ENCODE data around the gene CERS6. TPM values are rescaled to one million over a fixed set of nuclear protein-coding genes. Genes with fewer than 3 reads are reported as not detected.
A peak's percentile ranks its signal among the peaks of the same experiment; 100 is the strongest.

The CERS6 gene
- total RNA-seq, 1 donor from 2014 or later = 22.4 TPM

DNA sequence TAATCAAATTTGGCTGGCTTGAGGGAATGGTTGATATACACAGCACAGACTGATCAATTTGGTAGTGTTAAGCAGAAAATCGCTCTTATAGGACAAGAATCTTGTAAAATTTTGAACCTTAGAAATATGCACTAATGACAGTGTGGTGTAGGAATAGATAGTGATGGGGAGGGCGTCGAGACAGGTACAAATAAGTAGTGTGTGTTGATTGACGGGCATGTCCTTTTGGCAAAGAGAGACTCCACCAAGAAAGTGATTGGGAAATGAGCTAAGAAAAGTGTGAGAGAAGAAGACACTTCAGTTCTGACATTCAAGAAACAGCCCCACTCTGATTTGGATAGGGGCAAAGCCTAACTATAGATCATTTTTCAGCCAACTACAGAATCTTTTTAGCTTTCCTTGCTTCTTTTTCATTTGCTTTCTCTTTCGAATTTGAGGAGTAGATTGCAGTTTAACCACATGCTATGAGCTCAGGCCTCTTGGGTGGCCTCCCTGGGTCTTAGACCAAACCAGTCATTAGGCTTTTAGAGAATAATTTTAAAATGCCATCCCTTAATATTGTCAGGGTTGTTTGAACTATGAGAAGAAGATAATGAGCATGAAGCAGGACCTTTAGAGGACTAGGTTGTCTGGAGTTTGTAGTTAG lies 127.1 kb downstream of the CERS6 start:
- H3K27ac Mint-ChIP-seq = no peak overlapping the region
- H3K4me1 Mint-ChIP-seq (ENCODE audit: low read depth) = peaks cover 32% of the 10 kb centered on the region
- no peaks in the 10 kb centered on the region for H3K27me3 Mint-ChIP-seq (ENCODE audit: low read depth)
- peak overlapping the region; percentile 18 for H3K4me3 Mint-ChIP-seq (ENCODE audit: low read depth)
- H3K9me3 Mint-ChIP-seq = no peaks in the 10 kb centered on the region
- no peak for DNase-seq (ENCODE audit: low spot score)
- H3K36me3 Mint-ChIP-seq (ENCODE audit: low read depth) = peaks cover 13% of the 10 kb centered on the region
- intact Hi-C loops (cut with micrococcal nuclease) = no loop called here

GRCh38 chr2:168583710-168584521 lies 127.8 kb downstream of the CERS6 start:
- no peaks in the 10 kb centered on the region for H3K27me3 Mint-ChIP-seq (ENCODE audit: low read depth)
- H3K4me3 Mint-ChIP-seq (ENCODE audit: low read depth) = no peak overlapping the region
- intact Hi-C loops (cut with micrococcal nuclease) = no loop called here

GRCh38 chr2:168584911-168585310 lies 128.8 kb downstream of the CERS6 start:
- H3K4me1 Mint-ChIP-seq (ENCODE audit: low read depth) = peaks cover 35% of the 10 kb centered on the region
- H3K36me3 Mint-ChIP-seq (ENCODE audit: low read depth) = peaks cover 14% of the 10 kb centered on the region
- H3K9me3 Mint-ChIP-seq = no peaks in the 10 kb centered on the region
- no peak overlapping the region for H3K27ac Mint-ChIP-seq
- intact Hi-C loops (cut with micrococcal nuclease) = no loop called here
- no peak overlapping the region for H3K4me3 Mint-ChIP-seq (ENCODE audit: low read depth)
- no peak for DNase-seq (ENCODE audit: low spot score)
- H3K27me3 Mint-ChIP-seq (ENCODE audit: low read depth) = no peaks in the 10 kb centered on the region

More at GRCh38 chr2:168583710-168584521, 127.8 kb downstream of the CERS6 start:
- Mint-ChIP-seq H3K9me3 (no peaks in the 10 kb centered on the region), H3K36me3 (ENCODE audit: low read depth) (peaks cover 17% of the 10 kb centered on the region), H3K27ac (no peak overlapping the region), H3K4me1 (ENCODE audit: low read depth) (peaks cover 32% of the 10 kb centered on the region)
- no peak for DNase-seq (ENCODE audit: low spot score)

- H3K36me3 Mint-ChIP-seq (ENCODE audit: low read depth) = peaks cover 13% of the 10 kb centered on the region
- H3K27me3 Mint-ChIP-seq (ENCODE audit: low read depth) = no peaks in the 10 kb centered on the region
- intact Hi-C loops (cut with micrococcal nuclease) = no loop called here
- no peak for DNase-seq (ENCODE audit: low spot score)
- no peaks in the 10 kb centered on the region for H3K9me3 Mint-ChIP-seq
- no peak overlapping the region for H3K4me3 Mint-ChIP-seq (ENCODE audit: low read depth)
- no peak overlapping the region for H3K27ac Mint-ChIP-seq
- peaks cover 34% of the 10 kb centered on the region for H3K4me1 Mint-ChIP-seq (ENCODE audit: low read depth)
These were observed 129.6 kb downstream of the CERS6 start for GRCh38 chr2:168585700-168586099.

- Mint-ChIP-seq H3K36me3 (ENCODE audit: low read depth) (peaks cover 6% of the 10 kb centered on the region), H3K9me3 (no peaks in the 10 kb centered on the region), H3K4me3 (ENCODE audit: low read depth) (no peak overlapping the region), H3K27ac (no peak overlapping the region), H3K4me1 (ENCODE audit: low read depth) (peaks cover 26% of the 10 kb centered on the region), H3K27me3 (ENCODE audit: low read depth) (no peaks in the 10 kb centered on the region)
- no peak for DNase-seq (ENCODE audit: low spot score)
- intact Hi-C loops (cut with micrococcal nuclease) = no loop called here
These were observed 131.2 kb downstream of the CERS6 start for GRCh38 chr2:168587307-168587706.

- Mint-ChIP-seq H3K27ac (no peak overlapping the region), H3K4me1 (ENCODE audit: low read depth) (peaks cover 17% of the 10 kb centered on the region), H3K9me3 (no peaks in the 10 kb centered on the region), H3K4me3 (ENCODE audit: low read depth) (no peak overlapping the region), H3K36me3 (ENCODE audit: low read depth) (peaks cover 6% of the 10 kb centered on the region), H3K27me3 (ENCODE audit: low read depth) (no peaks in the 10 kb centered on the region)
- no peak for DNase-seq (ENCODE audit: low spot score)
- intact Hi-C loops (cut with micrococcal nuclease) = no loop called here
These were observed 133.5 kb downstream of the CERS6 start for GRCh38 chr2:168589236-168590211.

DNA sequence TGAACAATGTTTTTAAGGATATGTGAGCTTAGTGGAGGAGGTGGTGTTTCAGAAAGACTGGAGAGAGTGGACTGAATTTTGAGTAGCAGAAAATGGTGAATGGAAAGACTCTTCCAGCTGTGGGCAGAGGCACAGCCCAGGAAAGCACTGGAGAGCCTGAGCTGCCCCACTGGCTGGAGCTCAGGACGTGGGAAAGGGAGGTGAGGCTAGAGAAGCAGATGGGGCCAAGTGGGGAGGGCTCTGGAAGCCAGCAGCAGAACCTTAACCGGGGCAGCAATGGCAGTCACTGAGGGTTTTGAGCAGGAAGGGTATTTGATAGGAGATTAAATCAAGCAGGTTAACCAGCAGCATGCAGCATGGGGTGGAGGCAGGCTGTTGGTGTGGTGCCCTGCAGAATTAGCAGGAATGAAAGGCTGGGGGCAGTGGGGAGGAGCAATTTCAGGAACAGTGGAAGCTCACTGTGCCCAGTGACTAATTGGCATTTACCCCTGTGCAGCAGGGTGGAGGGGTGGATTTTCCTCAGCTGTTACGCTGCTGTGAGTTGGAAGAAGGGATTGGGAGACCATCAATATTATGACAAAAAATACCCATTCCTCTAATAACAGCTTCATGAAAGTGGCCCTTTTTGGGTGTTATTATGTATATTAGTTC lies 136.2 kb downstream of the CERS6 start:
- Mint-ChIP-seq H3K27ac (no peak overlapping the region), H3K9me3 (no peaks in the 10 kb centered on the region), H3K36me3 (ENCODE audit: low read depth) (peaks cover 6% of the 10 kb centered on the region), H3K27me3 (ENCODE audit: low read depth) (no peaks in the 10 kb centered on the region), H3K4me3 (ENCODE audit: low read depth) (no peak overlapping the region), H3K4me1 (ENCODE audit: low read depth) (peaks cover 27% of the 10 kb centered on the region)
- DNase-seq (ENCODE audit: low spot score) = no peak
- intact Hi-C loops (cut with micrococcal nuclease) = no loop called here

DNA sequence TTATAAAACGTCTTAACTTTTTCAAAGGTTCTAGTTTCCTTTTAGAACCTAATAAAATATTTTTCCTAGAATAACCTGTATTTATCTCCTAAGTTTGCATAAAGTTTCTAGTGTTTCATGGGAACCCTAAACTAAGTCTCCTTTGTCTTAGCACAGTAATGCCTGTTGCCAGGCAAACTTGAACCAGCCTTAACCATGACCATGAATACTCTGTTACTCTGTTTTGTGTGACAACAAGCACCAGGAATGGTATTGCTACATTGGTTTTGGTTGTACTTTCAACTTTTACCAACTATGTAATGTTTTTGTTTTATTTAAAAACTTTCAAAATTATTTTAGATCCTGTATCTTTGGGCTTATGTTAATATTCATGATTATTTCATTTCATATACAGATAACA lies 137.6 kb downstream of the CERS6 start:
- Mint-ChIP-seq H3K27ac (no peak overlapping the region), H3K27me3 (ENCODE audit: low read depth) (no peaks in the 10 kb centered on the region), H3K4me1 (ENCODE audit: low read depth) (peaks cover 27% of the 10 kb centered on the region), H3K4me3 (ENCODE audit: low read depth) (no peak overlapping the region), H3K9me3 (no peaks in the 10 kb centered on the region), H3K36me3 (ENCODE audit: low read depth) (no peaks in the 10 kb centered on the region)
- no peak for DNase-seq (ENCODE audit: low spot score)
- intact Hi-C loops (cut with micrococcal nuclease) = no loop called here

GRCh38 chr2:168594778-168595177 lies 138.7 kb downstream of the CERS6 start:
- Mint-ChIP-seq H3K4me3 (ENCODE audit: low read depth) (no peak overlapping the region), H3K4me1 (ENCODE audit: low read depth) (peaks cover 23% of the 10 kb centered on the region), H3K36me3 (ENCODE audit: low read depth) (no peaks in the 10 kb centered on the region), H3K9me3 (no peaks in the 10 kb centered on the region), H3K27me3 (ENCODE audit: low read depth) (no peaks in the 10 kb centered on the region), H3K27ac (no peak overlapping the region)
- intact Hi-C loops (cut with micrococcal nuclease) = no loop called here
- no peak for DNase-seq (ENCODE audit: low spot score)

DNA sequence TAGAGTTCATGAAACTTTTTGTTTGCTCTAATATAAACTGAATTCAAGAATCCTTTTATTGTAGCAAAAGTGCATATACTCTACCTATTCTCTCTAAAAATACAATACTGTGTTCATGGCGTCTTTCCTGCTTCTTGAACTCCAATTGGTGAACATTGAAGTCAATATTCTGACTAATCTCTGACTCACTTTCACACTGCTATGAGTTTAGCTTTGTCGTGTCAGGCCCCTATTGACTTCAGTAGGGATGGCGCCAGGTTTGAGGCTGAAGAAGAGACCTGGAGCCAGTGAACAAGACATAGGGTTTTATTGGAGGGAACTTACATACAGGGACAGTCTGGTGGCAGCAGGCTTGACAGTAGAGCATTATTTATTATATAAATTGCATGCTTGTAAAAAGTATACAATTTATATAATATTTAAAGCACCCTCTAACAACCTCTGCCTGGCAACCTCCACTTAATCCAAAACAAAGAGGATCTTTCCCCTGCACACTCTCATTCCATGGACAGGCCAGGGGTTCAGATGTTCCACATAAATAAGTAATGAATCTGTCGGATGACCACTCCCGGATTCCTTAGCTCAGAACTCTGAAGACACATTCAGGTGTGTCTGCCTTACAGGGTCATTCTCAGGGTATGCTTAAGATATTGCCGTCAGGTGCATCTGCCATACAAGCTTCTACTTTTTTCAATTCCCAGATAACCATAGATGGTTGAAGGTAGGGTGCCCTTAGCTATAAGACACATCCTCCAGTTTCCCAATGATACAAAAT lies 141.0 kb downstream of the CERS6 start:
- Mint-ChIP-seq H3K9me3 (no peaks in the 10 kb centered on the region), H3K4me1 (ENCODE audit: low read depth) (peaks cover 23% of the 10 kb centered on the region), H3K4me3 (ENCODE audit: low read depth) (no peak overlapping the region), H3K27me3 (ENCODE audit: low read depth) (no peaks in the 10 kb centered on the region), H3K36me3 (ENCODE audit: low read depth) (peaks cover 3% of the 10 kb centered on the region), H3K27ac (no peak overlapping the region)
- intact Hi-C loops (cut with micrococcal nuclease) = no loop called here
- no peak for DNase-seq (ENCODE audit: low spot score)

DNA sequence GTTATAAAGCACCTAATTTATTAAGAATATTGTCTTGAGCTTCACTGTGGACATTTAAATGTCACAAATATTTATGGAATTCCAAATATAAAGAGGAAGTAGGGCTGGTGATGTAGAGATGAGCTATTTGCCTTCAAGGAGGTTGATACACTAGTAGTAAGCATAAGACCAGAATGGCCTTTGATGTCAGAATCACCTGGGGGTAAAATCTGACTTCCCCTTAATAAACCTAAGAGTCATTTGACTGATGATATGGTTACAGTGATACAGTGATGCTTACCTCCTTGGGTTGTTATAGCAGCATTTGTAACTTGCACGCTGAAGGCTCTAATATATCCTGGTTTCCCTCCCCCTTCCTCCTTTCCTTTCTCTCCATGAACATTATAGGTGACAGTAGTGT lies 143.7 kb downstream of the CERS6 start:
- intact Hi-C loops (cut with micrococcal nuclease) = no loop called here
- Mint-ChIP-seq H3K36me3 (ENCODE audit: low read depth) (peaks cover 18% of the 10 kb centered on the region), H3K27ac (no peak overlapping the region), H3K9me3 (peaks cover 16% of the 10 kb centered on the region), H3K27me3 (ENCODE audit: low read depth) (no peaks in the 10 kb centered on the region), H3K4me1 (ENCODE audit: low read depth) (peaks cover 14% of the 10 kb centered on the region), H3K4me3 (ENCODE audit: low read depth) (no peak overlapping the region)
- DNase-seq (ENCODE audit: low spot score) = no peak

GRCh38 chr2:168600949-168601348 lies 144.9 kb downstream of the CERS6 start:
- Mint-ChIP-seq H3K27me3 (ENCODE audit: low read depth) (no peaks in the 10 kb centered on the region), H3K4me3 (ENCODE audit: low read depth) (no peak overlapping the region), H3K4me1 (ENCODE audit: low read depth) (peaks cover 4% of the 10 kb centered on the region), H3K36me3 (ENCODE audit: low read depth) (peaks cover 27% of the 10 kb centered on the region), H3K27ac (no peak overlapping the region), H3K9me3 (peaks cover 28% of the 10 kb centered on the region)
- no peak for DNase-seq (ENCODE audit: low spot score)
- intact Hi-C loops (cut with micrococcal nuclease) = no loop called here

All from activated T-helper 2 cell treated with anti-CD3 and anti-CD28 coated beads, Interferon-gamma antibody, Interleukin-2, Interleukin-4, amounts not matched to agents 10 μg/mL and 5 μg/mL and 100 μg/mL, durations not matched to agents 14 hours and 24 hours and 36 hours (primary cell).